Measurements from ENCODE around the gene RNASET2. TPM values are rescaled to one million over a fixed set of nuclear protein-coding genes. Genes with fewer than 3 reads are reported as not detected.
A peak's percentile ranks its signal among the peaks of the same experiment; 100 is the strongest.

RNASET2 gene
- total and polyA plus RNA-seq, 2 of the 13 experiments (the other 11 are each of a cell fraction or from before 2014, with no cell fraction given), result 44.6 to 597 TPM

- TF ChIP-seq ZNF350 (CRISPR knock-in tag; IDR thresholded peaks at IDR 0.05; ENCODE audit: borderline replicate concordance, low read depth) (peak; percentile 93), MAF1 (CRISPR knock-in tag; IDR thresholded peaks at IDR 0.05; ENCODE audit: borderline replicate concordance) (no peak), KDM3A (CRISPR knock-in tag; IDR thresholded peaks at IDR 0.05; ENCODE audit: low read depth) (peak; percentile 79; the same call in 1 of the 2 replicates), RARG (CRISPR knock-in tag; IDR thresholded peaks at IDR 0.05; ENCODE audit: low read depth) (no peak), ZNF773 (CRISPR knock-in tag; IDR thresholded peaks at IDR 0.05; ENCODE audit: borderline replicate concordance) (no peak), ZNF33A (CRISPR knock-in tag; IDR thresholded peaks at IDR 0.05; ENCODE audit: borderline replicate concordance) (peak; percentile 98), ZNF503 (CRISPR knock-in tag; IDR thresholded peaks at IDR 0.05) (peak; percentile 82; the same call in 1 of the 2 replicates), HNF1A (IDR thresholded peaks at IDR 0.05; ENCODE audit: low read depth) (0 out of 2 replicates have a peak, but pooled peaks have one; percentile 29), HNF1A (CRISPR knock-in tag; IDR thresholded peaks at IDR 0.05; ENCODE audit: borderline replicate concordance) (no peak; the same call in 1 of the 2 replicates), ZNF703 (CRISPR knock-in tag; IDR thresholded peaks at IDR 0.05; ENCODE audit: borderline replicate concordance) (peak; percentile 92; the same call in 1 of the 2 replicates), PHB2 (IDR thresholded peaks at IDR 0.05; ENCODE audit: partially characterized antibody) (no peak), BORCS8-MEF2B (CRISPR knock-in tag; IDR thresholded peaks at IDR 0.05) (no peak), ETV6 (CRISPR knock-in tag; conservative IDR thresholded peaks at IDR 0.05) (no peak; the same call in 1 of the 2 replicates), EEA1 (CRISPR knock-in tag; IDR thresholded peaks at IDR 0.05; ENCODE audit: borderline replicate concordance) (no peak), ZMYM4 (CRISPR knock-in tag; IDR thresholded peaks at IDR 0.05) (no peak; the same call in none of the 2 replicates), ADNP (CRISPR knock-in tag; IDR thresholded peaks at IDR 0.05) (no peak), PRPF4 (IDR thresholded peaks at IDR 0.05; ENCODE audit: low read depth, low read length, poor library complexity, severe bottlenecking) (no peak), GFI1 (CRISPR knock-in tag; IDR thresholded peaks at IDR 0.05; ENCODE audit: borderline replicate concordance) (peak; percentile 36; the same call in 1 of the 2 replicates), JUNB (CRISPR knock-in tag; IDR thresholded peaks at IDR 0.05; ENCODE audit: borderline replicate concordance) (no peak; the same call in 1 of the 2 replicates), ATF4 (CRISPR knock-in tag; IDR thresholded peaks at IDR 0.05) (no peak; a peak in 1 of 4 replicates), MIER2 (CRISPR knock-in tag; IDR thresholded peaks at IDR 0.05) (no peak; the same call in none of the 2 replicates), ZNF788 (CRISPR knock-in tag; IDR thresholded peaks at IDR 0.05; ENCODE audit: borderline replicate concordance) (peak; percentile 51; the same call in 1 of the 2 replicates), ZNF496 (CRISPR knock-in tag; IDR thresholded peaks at IDR 0.05; ENCODE audit: insufficient replicate concordance) (no peak)
Observed at GRCh38 chr6:166957087-166957804, 896 bp upstream of the RNASET2 start (continued).

Measured in HepG2 (cell line).